IPS DF 19.7 (cell line): ENCODE measurements around the gene RXRA.

Experiments
- DNase-seq: peaks from one replicate; pipeline ENCODE4 v3.0.0-alpha.2; 2013; ENCODE audit warnings: low read depth, low spot score

Gene RXRA

DNA sequence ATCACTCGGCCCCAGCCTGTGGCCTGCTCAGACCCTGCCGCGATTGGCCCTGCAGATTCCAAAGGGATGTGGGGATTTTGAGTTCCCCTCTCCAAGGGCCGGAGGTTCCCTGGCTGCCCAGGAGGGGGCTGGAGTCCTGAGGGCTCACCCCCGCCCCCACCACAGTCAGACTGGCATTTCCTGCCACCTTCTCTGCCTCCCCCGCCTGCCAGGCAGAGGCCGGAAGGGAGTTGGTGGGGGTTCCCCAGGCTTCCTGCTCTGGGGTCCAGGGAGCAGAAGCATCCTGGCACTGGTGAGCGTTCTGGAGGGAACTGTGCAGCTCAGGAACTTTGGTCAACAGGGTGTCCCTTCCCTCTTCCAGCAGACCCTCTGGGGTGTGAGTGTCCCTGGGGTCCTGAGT is 70.6 kb downstream of the RXRA start:
- DNase-seq, result no peak

- DNase-seq, result no peak
Measured at GRCh38 chr9:134398756-134399155, 72.5 kb downstream of the RXRA start.

GRCh38 chr9:134399435-134400056 is 73.3 kb downstream of the RXRA start:
- no peak for DNase-seq

- DNase-seq, result no peak
Measured at GRCh38 chr9:134400283-134400682, 74.0 kb downstream of the RXRA start.

DNA sequence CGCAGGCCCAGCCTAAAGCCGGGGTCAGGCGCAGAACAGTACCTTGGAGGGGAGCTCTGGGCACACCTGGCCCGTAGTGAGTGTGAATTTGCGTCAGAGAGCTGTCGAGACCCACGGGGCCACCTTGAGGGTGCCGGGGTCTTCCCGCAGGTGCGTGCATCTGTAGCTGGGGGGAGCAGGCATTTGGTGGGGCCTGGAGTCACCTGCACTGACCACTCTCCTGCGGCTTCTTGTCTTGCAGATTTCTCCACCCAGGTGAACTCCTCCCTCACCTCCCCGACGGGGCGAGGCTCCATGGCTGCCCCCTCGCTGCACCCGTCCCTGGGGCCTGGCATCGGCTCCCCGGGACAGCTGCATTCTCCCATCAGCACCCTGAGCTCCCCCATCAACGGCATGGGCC is 75.1 kb downstream of the RXRA start:
- no peak for DNase-seq

GRCh38 chr9:134402182-134402581 is 75.9 kb downstream of the RXRA start:
- DNase-seq, result no peak

- no peak for DNase-seq
Measured at GRCh38 chr9:134403292-134403681, 77.0 kb downstream of the RXRA start.

DNA sequence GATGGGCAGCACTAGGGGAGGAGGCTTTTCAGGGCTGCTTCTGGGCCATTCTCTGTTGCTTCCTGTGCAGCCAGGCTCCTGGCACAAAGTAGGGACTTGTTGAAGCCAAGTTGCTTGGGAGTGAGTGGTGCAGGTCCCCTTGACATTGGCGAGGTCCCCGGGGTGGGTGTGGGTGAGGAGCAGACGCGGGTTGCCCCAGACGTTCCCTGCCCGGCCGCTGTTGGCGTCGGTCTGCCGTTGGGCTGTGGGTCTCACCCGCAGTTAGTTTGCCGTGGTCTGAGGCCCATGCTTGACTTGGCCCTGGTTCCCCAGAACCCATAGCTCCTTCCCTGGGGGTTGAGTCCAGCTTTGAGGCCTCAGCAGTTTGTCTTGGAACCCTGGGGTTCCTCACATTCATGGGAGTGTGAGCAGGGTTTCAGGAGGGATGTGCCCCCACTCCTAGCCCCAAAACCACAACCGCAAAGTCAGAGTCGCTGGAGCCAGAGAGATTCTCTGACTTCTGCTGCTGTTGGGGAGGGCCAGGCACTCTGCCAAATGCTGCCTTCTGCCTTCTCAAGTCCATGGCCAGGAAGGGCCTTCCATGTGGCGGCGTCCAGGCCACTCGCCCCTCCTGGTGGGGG is 77.5 kb downstream of the RXRA start:
- DNase-seq, result no peak

- no peak for DNase-seq
Measured at GRCh38 chr9:134404376-134405358, 78.4 kb downstream of the RXRA start.

- DNase-seq, result no peak
Measured at GRCh38 chr9:134405527-134405926, 79.3 kb downstream of the RXRA start.

DNA sequence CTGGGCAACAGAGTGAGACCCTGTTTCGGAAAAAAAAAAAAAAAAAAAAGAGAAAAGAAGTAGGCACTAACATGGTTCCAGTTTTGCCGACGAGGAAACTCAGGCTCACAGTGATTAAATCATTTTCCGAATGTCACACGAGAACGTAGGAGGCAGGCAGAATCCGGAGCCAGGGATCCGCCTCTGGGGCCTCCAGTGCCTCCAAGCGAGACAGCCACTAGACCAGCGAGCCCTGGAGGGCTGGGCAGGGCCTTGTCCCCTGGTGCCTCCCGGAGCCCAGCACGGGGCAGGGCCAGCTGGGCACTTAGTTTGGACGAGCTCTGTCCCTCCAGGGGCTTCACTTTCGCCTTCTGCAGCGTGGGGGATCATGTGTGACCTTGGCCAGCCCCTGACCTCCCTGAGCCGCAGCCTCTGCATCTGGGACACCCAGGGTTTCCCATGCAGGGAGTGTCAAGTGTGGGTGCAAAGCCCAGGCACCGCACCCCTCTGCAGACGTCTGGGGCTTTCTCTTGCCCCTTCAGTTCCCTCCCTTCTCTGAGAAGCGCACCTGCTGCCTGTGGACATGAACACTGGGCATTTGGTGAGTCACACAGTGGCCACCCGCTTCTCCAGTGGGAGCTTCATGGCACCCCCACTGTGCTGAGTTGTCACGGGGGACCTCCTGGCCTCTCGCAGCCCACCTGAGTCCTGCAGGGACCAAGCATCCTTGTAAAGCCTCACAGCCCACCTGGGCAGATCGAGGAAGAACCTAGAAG is 80.3 kb downstream of the RXRA start:
- no peak for DNase-seq

- no peak for DNase-seq
Measured at GRCh38 chr9:134407121-134407779, 81.0 kb downstream of the RXRA start.

GRCh38 chr9:134408389-134408788 is 82.1 kb downstream of the RXRA start:
- DNase-seq, result no peak

- DNase-seq, result no peak
Measured at GRCh38 chr9:134408939-134409737, 82.9 kb downstream of the RXRA start.

- no peak for DNase-seq
Measured at GRCh38 chr9:134410071-134410834, 84.0 kb downstream of the RXRA start.

- no peak for DNase-seq
Measured at GRCh38 chr9:134410835-134411217, 84.6 kb downstream of the RXRA start.

DNA sequence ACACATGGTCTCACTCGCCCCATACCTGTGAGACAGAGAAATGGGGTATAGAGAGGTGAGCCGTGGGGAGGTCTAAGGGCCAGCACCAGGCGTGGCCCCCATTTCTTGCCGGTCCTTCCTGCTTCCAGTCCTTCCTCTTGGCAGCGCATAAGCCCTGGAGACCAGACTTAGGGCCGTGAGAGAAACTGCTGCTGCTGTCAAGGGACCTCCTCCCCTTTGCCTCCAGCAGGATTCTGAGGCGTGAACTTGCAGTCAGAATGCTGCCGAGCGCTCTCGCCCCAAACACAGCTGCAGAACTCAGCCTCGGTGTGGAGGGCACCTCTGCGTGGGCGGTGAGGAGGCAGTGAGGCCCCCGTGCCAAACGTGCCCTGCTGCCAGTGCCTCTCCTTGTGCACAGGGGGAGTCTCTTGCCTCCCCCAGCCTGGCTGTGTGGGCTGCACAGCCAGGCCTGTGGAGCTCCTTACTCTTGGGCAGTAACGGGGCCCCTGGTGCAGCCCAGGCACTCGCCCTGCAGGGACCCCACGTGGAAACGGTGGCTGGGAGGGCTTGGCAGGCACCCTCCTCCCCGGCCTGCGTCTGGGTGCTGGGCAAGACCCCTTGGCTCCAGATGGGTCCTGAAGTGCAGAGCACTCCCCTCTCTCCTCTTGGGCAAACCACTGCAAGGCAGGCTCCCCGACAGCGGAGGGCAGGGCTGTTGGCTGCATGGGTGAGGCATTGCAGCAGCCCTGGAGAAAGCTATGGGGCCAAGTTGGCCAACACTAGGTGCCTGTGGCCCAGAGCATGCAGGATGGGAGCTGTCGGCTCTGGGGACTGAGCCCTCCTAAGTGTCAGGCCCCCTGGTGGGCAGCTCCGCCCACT is 85.4 kb downstream of the RXRA start:
- DNase-seq, result no peak

GRCh38 chr9:134412298-134412711 is 86.0 kb downstream of the RXRA start:
- DNase-seq, result no peak
